Midbrain (tissue), 1 donor: ENCODE results near the gene MAPKBP1.

ENCODE experiments used
- DNase-seq: peaks from one replicate; lab custom pipeline; 2025; lab: John Stamatoyannopoulos, UW

The MAPKBP1 gene

DNA sequence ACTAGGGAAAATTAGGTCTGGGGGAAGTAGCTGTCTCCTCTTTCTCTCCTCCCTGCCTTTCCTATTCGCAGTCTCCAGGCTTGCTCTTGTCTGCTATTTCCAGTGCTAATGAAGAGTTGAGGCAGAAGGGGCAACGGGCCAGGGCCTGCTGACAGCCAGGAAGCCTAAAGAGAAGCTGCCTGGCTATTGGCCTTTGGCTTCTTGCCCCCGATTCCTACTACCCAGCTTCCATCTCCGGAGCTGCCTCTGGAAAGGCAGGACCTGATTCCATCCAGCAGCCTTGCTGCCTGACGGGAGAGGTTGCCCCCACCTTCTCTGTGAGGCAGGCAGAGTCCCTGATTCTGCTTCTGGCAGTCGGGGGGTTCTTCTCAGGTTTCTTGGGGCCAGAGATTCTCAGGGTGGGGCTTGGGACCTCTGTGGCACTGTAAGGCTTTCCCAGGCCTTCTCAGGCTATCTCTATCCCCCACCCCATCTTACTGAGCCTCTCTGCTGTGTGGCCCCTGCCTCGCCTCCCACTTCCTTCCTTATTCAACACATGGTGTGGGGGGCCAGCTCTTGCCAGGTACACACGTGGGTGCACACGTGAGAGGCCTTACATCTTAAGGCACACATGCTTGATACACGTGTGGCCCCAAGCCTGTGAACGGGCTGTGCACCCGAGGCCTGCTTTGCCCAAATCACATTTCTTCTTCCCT is 35.4 kb downstream of the MAPKBP1 start:
- DNase-seq = no peak

GRCh38 chr15:41810651-41811431 is 36.6 kb downstream of the MAPKBP1 start:
- no peak for DNase-seq

DNA sequence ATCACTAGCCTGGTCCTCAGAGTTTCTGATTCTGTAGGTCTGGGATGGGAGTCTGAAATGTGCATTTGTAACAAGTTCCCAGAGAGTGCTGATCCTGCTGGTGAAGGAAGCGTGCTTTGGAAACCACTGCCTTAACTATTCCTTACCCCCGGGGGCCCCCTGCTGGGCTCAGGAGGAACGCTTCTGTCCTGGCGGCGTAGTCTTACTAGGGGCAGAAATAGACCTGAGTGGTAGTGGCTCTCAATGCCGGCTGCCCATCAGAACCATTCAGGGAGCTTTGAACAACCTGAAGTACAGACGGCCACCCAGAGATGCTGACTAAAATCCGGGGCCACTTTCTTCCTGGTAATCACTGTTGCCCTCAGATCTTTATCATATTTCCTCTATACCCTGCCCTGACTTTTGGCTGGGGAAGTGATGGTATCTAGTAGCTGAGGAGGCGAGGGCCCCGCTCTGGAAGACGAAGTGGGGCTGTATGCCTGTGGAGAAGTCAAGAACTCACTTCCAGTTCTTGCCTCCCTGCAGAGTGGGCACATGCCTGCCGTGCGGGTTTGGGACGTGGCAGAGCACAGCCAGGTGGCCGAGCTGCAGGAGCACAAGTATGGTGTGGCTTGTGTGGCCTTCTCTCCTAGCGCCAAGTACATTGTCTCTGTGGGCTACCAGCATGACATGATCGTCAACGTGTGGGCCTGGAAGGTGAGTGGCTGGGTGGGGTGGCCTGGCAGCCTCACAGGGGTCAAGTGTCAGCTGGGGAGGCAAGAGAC is 37.3 kb downstream of the MAPKBP1 start:
- DNase-seq = peak; percentile 89

- no peak for DNase-seq
Observed at GRCh38 chr15:41812820-41813375, 38.6 kb downstream of the MAPKBP1 start.

DNA sequence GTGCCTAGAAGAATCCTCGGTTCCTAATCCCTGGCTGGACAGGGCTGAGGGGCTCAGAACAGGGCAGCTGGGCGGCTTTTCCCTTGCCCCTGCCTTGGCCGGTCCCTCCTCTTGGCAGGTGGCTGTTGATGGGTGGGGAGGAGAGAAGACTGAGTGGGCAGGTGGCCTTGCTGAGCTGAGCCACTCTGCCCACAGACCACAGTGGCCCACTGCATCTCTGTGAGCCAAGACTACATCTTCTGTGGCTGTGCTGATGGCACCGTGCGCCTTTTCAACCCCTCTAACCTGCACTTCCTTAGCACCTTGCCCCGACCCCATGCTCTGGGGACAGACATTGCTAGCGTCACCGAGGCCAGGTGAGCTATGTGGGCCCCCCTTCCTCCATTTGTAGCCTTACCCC is 39.1 kb downstream of the MAPKBP1 start:
- DNase-seq = no peak

DNA sequence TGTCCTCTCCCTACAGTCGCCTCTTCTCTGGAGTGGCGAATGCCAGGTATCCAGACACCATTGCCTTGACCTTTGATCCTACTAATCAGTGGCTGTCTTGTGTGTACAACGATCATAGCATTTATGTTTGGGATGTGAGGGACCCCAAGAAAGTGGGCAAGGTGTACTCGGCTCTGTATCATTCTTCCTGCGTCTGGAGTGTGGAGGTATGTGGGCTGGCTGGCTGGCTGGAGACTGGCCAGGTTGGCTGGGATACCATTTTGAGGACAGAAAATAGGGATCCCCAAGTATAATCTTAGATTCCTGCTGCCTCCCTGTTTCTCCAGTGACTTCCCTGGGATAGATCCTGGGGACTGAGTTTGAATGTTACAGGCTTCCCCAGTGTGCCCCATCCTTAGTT is 40.2 kb downstream of the MAPKBP1 start:
- DNase-seq = no peak

- DNase-seq = no peak
Observed at GRCh38 chr15:41816788-41817187, 42.5 kb downstream of the MAPKBP1 start.

DNA sequence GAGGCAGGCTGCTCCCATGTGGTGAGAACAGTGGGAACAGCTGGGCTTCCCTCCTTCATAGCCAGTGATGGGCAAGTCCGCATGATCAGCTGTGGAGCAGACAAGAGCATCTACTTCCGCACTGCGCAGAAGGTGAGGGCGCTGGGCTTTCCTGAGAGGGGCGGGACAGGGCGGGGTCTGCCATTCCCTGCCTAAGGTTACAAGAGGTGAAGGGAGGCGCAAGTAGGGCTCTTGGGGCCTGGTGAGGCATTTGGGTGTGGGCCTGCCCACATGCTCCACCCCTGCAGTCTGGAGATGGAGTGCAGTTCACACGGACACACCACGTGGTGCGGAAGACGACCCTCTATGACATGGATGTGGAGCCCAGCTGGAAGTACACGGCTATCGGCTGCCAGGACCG is 43.0 kb downstream of the MAPKBP1 start:
- DNase-seq = no peak

GRCh38 chr15:41817781-41818180 is 43.5 kb downstream of the MAPKBP1 start:
- DNase-seq = no peak

- DNase-seq = no peak
Observed at GRCh38 chr15:41819455-41820050, 45.3 kb downstream of the MAPKBP1 start.

GRCh38 chr15:41820791-41821423 is 46.6 kb downstream of the MAPKBP1 start:
- DNase-seq = no peak

- DNase-seq = peak; percentile 35
Observed at GRCh38 chr15:41821831-41822230, 47.5 kb downstream of the MAPKBP1 start.

GRCh38 chr15:41822471-41822870 is 48.2 kb downstream of the MAPKBP1 start:
- no peak for DNase-seq

DNA sequence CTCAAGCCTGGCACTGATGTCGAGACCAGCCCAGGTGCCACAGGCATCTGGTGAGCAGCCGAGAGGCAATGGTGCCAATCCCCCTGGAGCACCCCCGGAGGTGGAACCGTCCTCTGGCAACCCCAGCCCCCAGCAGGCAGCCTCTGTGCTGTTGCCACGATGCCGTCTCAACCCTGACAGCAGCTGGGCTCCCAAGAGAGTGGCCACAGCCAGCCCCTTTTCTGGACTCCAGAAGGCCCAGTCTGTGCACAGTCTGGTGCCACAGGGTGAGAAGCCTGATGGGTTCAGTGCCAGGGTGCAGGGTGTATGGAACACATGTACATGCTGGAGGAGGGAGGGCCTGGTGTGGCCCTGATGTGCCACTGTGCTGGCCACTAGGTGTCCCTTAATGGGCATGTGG is 48.7 kb downstream of the MAPKBP1 start:
- no peak for DNase-seq

DNA sequence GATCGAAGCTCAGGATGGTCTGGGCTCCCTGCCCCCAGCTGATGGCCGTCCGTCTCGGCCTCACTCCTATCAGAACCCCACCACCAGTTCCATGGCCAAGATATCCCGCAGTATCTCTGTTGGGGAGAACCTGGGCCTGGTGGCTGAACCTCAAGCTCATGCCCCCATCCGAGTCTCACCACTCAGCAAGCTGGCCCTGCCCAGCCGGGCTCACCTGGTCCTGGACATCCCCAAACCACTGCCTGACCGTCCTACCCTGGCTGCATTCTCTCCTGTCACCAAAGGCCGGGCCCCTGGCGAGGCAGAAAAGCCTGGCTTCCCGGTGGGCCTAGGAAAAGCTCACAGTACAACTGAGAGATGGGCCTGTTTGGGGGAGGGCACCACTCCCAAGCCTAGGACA is 49.2 kb downstream of the MAPKBP1 start:
- DNase-seq = no peak

DNA sequence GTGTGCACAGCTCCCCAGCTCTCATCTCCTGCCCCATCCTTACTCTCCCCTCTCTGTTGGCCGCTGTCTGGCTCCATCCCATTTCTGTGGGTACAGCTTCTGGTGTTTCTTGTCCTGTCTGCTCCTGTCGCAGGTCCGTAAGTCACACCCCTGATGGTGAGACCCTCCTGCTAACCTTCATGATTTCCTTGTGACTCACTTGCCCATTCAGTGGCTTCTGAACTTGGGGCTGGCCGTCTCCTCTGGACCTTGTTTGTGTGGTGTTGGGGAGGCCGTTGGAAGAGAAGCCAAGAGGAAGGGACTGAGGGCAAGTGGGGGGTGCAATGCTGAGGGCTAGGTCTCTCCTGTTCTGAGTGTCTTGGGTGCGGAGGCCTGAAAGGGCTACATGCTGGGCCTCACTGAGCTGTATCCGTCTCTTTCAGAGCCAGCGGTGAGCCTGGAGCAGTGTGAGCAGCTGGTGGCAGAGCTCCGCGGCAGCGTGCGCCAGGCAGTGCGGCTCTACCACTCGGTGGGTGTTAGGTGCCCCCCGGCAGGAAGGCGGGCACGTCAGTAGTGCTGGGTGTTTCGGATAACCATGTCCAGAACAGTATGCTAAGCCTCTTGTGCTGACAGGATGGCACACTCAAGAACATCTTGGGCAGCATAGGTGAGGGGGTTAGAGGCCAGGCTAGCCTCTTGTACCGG is 49.9 kb downstream of the MAPKBP1 start:
- DNase-seq = no peak

DNA sequence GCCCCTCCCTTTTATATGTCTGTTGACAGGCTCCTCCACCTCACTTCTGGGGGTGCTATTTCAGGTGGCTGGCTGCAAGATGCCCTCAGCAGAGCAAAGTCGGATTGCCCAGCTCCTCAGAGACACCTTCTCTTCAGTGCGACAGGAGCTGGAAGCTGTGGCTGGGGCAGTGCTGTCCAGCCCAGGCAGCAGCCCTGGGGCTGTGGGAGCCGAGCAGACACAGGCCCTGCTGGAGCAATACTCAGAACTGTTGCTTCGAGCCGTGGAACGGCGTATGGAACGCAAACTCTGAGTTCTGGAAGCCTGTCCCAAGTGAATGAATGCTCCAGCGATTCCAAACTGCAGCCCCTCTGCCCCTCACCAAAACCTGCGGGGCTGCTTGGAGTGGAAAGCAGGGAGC is 50.9 kb downstream of the MAPKBP1 start:
- DNase-seq = no peak

DNA sequence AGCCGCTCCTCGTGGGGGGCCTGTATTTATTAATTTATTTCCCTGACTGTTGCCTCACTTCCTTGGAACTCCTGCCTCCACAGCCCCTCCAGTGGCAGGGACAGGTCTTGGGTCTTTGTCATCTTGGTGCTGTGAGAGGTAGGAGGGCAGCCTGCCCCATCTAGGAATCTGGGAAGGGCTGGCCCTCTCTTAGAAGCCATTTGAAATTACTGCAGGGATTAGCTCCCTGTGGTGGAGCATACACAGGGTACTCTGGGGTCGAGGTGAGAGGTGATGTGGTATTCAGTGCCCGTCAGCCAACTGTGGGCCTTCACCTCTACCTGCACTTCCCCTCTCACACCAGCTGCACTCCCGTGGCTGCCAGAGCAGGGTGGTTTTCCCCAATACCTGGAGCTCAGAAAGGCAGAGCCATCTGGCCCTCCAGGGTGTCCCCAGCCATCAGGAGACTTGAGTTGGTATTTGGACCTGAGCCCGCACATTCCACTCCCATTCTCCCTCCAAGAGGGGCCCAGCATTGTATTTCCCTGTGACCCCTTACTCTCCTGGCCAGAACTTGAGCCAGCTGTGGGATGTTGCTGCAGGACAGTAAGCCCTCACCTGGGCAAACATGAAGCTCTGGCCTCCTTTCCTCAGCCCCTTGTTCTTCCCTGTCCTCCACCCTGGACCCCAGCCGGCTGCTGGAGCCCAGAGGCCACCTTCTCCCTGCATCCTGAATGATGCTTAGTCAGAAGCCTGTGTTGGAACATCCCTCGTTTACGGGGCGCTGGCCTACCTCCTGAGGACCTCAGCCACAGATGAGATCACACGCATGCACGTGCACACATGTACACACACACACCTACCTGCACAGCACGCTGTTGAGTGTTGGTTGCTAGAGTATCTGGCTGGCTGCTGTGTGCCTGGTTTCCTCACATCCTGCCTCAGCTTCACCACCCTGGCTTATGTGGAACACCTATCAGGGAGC is 51.6 kb downstream of the MAPKBP1 start:
- no peak for DNase-seq

DNA sequence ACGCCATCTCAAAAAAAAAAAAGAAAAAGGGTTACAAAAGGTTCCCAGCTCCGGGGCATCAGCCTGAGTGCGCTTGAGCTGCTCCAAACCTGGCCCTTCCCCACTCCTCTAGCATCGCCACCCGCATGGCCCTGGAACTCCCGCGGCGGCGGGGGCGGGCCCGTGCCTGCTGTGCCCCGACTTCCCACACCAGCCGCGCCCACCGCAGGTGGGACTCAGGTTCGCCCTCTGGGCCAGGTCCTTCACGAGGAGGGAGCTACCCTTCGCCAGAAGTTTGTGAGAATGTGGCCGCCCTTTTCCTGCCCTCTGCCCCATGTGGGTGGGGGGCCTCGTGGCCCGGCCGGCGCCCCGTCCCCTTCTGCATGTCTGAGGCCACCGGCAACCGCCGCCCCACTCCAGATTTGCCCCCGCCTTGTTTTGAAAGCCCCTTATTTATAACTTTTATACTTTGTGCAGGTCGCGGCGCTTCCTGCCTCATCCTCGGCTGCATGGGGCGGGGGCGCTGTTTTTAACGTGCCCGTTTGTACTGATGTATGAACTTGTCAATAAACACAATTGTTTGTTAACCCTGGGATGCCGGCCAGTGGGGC is 53.1 kb downstream of the MAPKBP1 start:
- no peak for DNase-seq
